Measurements from ENCODE around the gene DMXL2. TPM values are rescaled to one million over a fixed set of nuclear protein-coding genes. Genes with fewer than 3 reads are reported as not detected.
A peak's percentile ranks its signal among the peaks of the same experiment; 100 is the strongest.
"Not testable (repeated sequence)": the region's sequence is repeated elsewhere in the genome, so short reads cannot be mapped to it uniquely, and the experiment has no call there.

The DMXL2 gene
- total RNA-seq, 2 experiments from 2014 or later: 10.0 TPM

DNA sequence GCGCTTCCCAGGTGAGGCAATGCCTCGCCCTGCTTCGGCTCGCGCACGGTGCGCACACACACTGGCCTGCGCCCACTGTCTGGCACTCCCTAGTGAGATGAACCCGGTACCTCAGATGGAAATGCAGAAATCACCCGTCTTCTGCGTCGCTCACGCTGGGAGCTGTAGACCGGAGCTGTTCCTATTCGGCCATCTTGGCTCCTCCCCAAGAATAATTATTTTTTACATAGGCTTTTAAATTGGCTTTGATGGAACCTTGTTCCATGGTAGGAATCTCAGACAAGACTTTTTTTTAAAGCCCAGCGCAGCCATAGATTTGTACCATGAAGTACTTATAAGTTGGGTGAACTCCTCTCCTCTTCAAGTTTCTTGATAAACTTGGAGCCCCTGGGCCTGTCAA lies 199.5 kb downstream of the DMXL2 start:
- CTCF ChIA-PET; H3K27me3 Mint-ChIP-seq (ENCODE audit: low read depth); H3K4me1 Mint-ChIP-seq (ENCODE audit: low read depth); H3K27ac Mint-ChIP-seq; H3K4me3 Mint-ChIP-seq; DNase-seq; H3K9me3 Mint-ChIP-seq; intact Hi-C loops (cut with micrococcal nuclease); H3K36me3 Mint-ChIP-seq (ENCODE audit: low read depth): not testable (repeated sequence)

DNA sequence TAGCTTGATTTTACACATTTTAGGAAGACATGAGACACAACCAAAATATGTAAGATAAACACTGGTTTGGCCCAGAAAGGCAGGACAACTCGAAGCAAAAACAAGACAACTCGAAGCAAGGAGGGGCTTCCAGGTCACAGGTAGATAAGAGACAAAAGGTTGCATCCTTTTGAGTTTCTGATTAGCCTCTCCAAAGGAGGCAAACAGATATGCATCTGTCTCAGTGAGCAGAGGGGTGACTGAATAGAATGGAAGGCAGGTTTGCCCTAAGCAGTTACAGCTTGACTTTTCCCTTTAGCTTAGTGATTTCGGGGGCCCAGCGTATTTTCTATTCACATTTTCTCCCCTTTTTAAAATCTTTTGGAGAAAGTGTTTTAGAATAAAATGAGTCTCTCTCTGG lies 206.4 kb downstream of the DMXL2 start:
- intact Hi-C loops (cut with micrococcal nuclease): no loop called here
- H3K27ac Mint-ChIP-seq: no peak overlapping the region
- CTCF ChIA-PET: interaction anchor here (0.6 kb wide), 1 partner anchor 11 kb away, joined by 3 read pairs; no protein-coding TSS in a partner anchor
- no peaks in the 10 kb centered on the region for H3K27me3 Mint-ChIP-seq (ENCODE audit: low read depth)
- no peak overlapping the region for H3K4me3 Mint-ChIP-seq
- no peaks in the 10 kb centered on the region for H3K4me1 Mint-ChIP-seq (ENCODE audit: low read depth)
- no peak for DNase-seq
- H3K36me3 Mint-ChIP-seq (ENCODE audit: low read depth): no peaks in the 10 kb centered on the region
- H3K9me3 Mint-ChIP-seq: no peaks in the 10 kb centered on the region

DNA sequence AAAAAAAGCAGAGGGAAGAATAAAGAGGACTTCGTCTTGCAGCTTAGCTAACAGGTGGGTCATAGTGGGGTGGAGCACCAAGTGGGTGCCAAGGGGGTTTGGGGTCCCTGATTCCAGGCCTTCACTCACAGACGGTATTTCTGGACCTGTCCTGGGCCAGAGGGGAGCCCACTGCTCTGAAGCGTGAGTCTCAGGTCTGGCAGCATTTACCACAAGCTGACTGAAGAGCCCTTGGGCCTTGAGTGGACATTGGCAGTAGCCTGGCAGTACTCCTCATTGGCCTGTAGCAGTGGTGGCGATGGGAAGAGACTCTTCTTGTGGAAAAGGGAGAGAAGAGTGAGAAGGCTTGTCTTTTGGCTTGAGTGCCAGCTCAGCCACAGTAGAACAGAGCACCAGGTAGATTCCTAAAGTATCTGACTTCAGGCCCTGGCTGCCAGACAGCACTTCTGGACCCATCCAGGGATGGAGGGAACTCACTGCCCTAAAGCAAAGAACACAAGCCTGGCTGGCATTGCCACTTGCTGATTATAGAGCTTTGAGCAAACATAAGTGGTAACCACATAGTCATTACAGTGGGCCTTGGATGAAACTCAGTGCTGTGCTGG lies 208.2 kb downstream of the DMXL2 start:
- no peak for DNase-seq
- H3K27me3 Mint-ChIP-seq (ENCODE audit: low read depth): no peaks in the 10 kb centered on the region
- no peak overlapping the region for H3K4me3 Mint-ChIP-seq
- intact Hi-C loops (cut with micrococcal nuclease): no loop called here
- CTCF ChIA-PET: no interaction called here
- H3K4me1 Mint-ChIP-seq (ENCODE audit: low read depth): no peaks in the 10 kb centered on the region
- H3K27ac Mint-ChIP-seq: no peak overlapping the region
- H3K9me3 Mint-ChIP-seq: no peaks in the 10 kb centered on the region
- no peaks in the 10 kb centered on the region for H3K36me3 Mint-ChIP-seq (ENCODE audit: low read depth)

DNA sequence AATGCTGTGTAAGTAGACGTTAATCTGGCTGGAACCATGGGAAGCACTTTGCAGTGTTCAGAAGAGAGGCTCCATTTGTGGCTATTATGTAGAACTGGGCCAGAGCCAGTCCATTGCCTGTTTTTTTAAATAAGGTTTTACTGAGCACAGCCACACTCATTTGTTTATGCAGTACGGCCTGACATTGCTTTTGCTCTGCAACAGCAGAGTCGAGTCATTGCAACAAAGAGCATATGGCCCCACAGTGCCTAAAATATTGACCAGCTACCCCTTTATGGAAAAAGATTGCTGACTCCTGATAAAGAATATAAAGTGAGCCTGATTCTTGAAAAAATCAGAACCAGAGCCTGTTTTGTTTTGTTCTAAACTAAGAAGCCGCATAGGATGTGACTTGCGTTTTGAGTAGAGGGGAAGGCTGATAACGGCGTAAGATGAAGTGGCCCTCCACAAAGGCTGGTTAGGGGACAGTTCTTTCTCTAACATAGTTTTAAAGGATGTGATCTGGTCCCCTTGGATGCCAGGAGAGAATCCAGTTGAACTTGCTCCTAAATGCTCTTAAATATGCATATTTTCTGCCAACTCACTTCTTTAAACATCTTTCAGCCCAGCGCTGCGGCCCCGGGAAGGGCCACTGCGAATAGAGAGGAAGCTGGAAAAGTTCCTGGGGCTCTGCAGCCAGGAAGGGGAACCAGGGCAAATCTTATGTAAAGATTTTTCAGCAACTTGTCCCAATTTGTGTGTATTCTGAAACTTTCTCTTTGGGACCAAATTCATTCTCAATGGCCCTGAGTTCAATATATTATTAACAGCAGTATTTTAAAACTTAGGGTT lies 216.7 kb downstream of the DMXL2 start:
- CTCF ChIA-PET: interaction anchor here (1.7 kb wide), 1 partner anchor 243 kb away, joined by 9 read pairs; no protein-coding TSS in a partner anchor
- H3K27me3 Mint-ChIP-seq (ENCODE audit: low read depth): peaks cover 18% of the 10 kb centered on the region
- no peaks in the 10 kb centered on the region for H3K4me1 Mint-ChIP-seq (ENCODE audit: low read depth)
- no peaks in the 10 kb centered on the region for H3K36me3 Mint-ChIP-seq (ENCODE audit: low read depth)
- intact Hi-C loops (cut with micrococcal nuclease): no loop called here
- no peak overlapping the region for H3K27ac Mint-ChIP-seq
- H3K9me3 Mint-ChIP-seq: no peaks in the 10 kb centered on the region
- H3K4me3 Mint-ChIP-seq: no peak overlapping the region
- DNase-seq: no peak

DNA sequence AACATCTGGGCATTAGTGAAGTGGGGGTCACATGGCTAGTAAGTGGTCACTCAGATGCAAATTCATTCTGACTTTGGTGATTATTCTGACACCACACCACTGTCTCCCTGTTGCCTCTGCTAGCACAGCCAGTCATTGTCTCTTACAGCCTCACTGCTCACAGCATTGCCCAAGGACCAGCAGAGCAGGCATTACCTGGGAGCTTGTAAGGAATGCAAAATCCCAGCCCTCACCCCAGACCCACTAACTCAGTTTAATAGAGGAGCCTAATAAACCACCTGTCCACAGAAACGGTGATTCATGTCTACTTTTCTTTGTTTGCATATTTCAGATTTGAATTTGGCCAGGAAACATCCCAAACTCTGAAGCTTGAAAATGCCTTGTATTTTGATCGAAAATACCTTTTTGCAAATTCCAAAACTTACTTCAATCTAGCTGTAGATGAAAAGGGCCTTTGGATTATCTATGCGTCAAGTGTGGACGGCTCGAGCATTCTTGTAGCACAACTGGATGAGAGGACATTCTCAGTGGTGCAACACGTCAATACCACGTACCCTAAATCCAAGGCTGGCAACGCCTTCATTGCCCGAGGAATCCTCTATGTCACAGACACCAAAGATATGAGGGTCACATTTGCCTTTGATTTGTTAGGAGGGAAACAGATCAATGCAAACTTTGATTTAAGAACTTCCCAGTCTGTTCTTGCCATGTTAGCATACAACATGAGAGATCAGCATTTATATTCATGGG lies 218.4 kb downstream of the DMXL2 start:
- no peaks in the 10 kb centered on the region for H3K36me3 Mint-ChIP-seq (ENCODE audit: low read depth)
- CTCF ChIA-PET: interaction anchor here (0.6 to 1.4 kb wide), 4 partner anchors 63 to 241 kb away, joined by 3 read pairs; no protein-coding TSS in a partner anchor
- DNase-seq: no peak
- no peak overlapping the region for H3K27ac Mint-ChIP-seq
- H3K27me3 Mint-ChIP-seq (ENCODE audit: low read depth): peaks cover 18% of the 10 kb centered on the region
- no peaks in the 10 kb centered on the region for H3K9me3 Mint-ChIP-seq
- no peak overlapping the region for H3K4me3 Mint-ChIP-seq
- intact Hi-C loops (cut with micrococcal nuclease): loop anchor here (1.0 to 5.0 kb wide), 2 partner anchors 122 to 241 kb away; no protein-coding TSS in a partner anchor
- H3K4me1 Mint-ChIP-seq (ENCODE audit: low read depth): no peaks in the 10 kb centered on the region

DNA sequence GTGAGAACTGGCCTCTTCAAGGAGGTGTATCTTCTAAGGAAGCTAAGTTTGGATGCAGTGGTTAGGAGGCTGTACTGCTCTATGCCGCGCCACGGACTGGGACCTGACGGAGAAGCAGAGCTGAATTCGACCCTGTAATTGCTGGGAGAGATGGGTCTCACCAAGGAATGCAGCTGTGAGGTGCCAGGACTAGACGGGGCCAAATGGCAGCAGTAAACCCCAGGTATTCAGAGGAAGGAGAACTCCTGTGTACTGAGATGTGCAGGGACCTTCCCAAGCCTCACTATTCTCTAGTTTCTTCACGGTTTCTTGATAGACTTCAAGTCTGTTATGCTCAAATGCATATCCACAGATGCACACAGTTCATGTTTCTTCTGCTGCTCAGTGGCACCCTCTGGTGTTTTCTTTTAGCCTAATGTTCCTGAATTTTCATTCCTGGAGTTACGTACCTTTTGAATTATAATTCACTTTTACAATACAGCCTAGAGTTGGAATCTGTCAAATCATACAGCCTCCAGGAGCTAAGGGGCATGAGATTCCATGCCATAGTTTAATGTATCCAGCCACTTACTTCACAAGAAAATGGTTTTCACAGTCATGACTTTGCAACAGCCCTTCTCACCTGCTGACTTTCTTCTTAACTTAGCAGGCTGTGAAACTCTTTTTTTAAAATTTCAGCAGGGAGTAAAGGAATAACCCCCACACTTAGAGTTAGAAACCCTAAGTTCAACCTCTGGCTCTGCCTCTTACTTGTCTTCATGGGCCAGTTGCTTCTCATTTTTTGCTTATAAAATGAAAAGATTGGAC lies 219.3 kb downstream of the DMXL2 start:
- intact Hi-C loops (cut with micrococcal nuclease): loop anchor here (1.0 to 5.0 kb wide), 2 partner anchors 121 to 240 kb away; no protein-coding TSS in a partner anchor
- H3K9me3 Mint-ChIP-seq: no peaks in the 10 kb centered on the region
- H3K36me3 Mint-ChIP-seq (ENCODE audit: low read depth): no peaks in the 10 kb centered on the region
- H3K27me3 Mint-ChIP-seq (ENCODE audit: low read depth): peaks cover 18% of the 10 kb centered on the region
- DNase-seq: no peak
- H3K4me1 Mint-ChIP-seq (ENCODE audit: low read depth): no peaks in the 10 kb centered on the region
- CTCF ChIA-PET: interaction anchor here (0.6 to 1.4 kb wide), 5 partner anchors 19 to 240 kb away, joined by 3 read pairs; no protein-coding TSS in a partner anchor
- H3K27ac Mint-ChIP-seq: no peak overlapping the region
- no peak overlapping the region for H3K4me3 Mint-ChIP-seq

DNA sequence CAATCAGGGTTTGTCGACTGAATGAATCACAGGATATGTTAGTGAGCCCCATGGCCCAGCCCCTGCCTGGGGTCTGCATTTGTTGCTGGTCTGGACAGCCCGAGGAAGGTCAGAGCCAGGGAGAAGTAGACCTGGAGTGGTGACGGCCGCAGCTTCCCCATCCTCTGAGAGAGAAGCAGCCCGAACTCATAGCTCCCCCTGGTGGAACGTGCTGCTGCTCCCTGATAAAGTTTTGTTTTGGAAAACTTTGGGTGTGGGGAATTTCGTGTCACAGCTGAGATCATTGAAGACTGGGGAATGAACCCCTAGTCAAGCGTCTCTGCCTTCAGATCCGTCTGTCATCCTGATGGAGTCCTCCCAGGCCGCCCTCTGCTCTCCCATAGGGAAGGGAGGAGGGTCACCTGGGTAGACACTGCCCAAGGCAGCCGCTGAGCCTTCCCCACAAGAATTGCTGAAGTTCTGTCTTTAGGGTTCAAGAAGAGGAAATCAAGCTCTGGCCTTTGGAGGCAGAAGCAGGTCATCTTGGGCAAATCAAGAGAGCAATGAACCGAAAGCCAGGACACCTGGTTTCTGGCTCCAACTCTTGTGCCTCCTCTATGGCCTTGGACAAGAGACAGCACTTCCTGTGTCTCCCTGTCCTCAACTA lies 220.6 kb downstream of the DMXL2 start:
- intact Hi-C loops (cut with micrococcal nuclease): loop anchor here (5.0 kb wide), 1 partner anchor 120 kb away; no protein-coding TSS in a partner anchor
- no peak overlapping the region for H3K27ac Mint-ChIP-seq
- H3K4me3 Mint-ChIP-seq: no peak overlapping the region
- CTCF ChIA-PET: interaction anchor here (0.6 to 4.0 kb wide), 7 partner anchors 18 to 239 kb away, joined by 3 to 20 read pairs (median 3); no protein-coding TSS in a partner anchor
- peaks cover 15% of the 10 kb centered on the region for H3K27me3 Mint-ChIP-seq (ENCODE audit: low read depth)
- no peaks in the 10 kb centered on the region for H3K9me3 Mint-ChIP-seq
- no peaks in the 10 kb centered on the region for H3K36me3 Mint-ChIP-seq (ENCODE audit: low read depth)
- peak; percentile 7 for DNase-seq
- H3K4me1 Mint-ChIP-seq (ENCODE audit: low read depth): no peaks in the 10 kb centered on the region

DNA sequence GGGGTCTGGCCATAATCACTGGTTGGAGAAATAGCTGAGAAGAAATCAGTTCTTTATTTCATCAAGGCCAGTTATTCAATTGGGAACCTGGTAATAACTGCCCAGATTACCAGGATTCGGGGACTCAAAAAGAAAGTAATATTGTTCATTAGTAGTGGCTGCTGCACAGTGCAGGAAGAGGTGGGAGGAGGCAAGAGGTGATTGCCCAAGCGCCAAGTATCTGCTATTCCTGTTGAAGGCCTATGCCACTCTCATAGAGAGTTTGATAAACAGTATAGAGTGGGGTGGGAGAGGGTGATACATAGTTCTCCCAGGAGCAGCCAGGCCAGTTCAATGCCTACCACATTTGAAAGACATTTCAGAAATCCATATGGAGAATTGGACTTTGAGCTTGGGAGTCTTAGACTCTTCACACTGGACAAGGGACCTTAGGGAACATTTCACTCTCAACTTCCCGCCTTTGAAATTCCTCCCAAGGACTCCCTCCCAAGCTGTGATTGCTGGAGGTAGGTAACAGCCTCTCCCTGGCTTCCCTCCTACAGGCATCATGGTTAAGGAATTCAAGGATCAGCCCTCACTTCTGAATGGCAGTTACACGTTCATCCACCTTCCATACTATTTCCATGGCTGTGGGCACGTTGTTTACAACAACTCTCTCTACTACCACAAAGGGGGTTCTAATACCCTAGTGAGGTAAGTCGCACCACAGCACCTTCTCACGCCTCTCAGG lies 221.4 kb downstream of the DMXL2 start:
- H3K27ac Mint-ChIP-seq: no peak overlapping the region
- H3K27me3 Mint-ChIP-seq (ENCODE audit: low read depth): peaks cover 15% of the 10 kb centered on the region
- no peaks in the 10 kb centered on the region for H3K4me1 Mint-ChIP-seq (ENCODE audit: low read depth)
- intact Hi-C loops (cut with micrococcal nuclease): loop anchor here (5.0 kb wide), 1 partner anchor 119 kb away; no protein-coding TSS in a partner anchor
- no peak overlapping the region for H3K4me3 Mint-ChIP-seq
- no peaks in the 10 kb centered on the region for H3K36me3 Mint-ChIP-seq (ENCODE audit: low read depth)
- CTCF ChIA-PET: interaction anchor here (0.6 to 4.0 kb wide), 6 partner anchors 31 to 238 kb away, joined by 3 to 20 read pairs (median 4); no protein-coding TSS in a partner anchor
- no peak for DNase-seq
- no peaks in the 10 kb centered on the region for H3K9me3 Mint-ChIP-seq

DNA sequence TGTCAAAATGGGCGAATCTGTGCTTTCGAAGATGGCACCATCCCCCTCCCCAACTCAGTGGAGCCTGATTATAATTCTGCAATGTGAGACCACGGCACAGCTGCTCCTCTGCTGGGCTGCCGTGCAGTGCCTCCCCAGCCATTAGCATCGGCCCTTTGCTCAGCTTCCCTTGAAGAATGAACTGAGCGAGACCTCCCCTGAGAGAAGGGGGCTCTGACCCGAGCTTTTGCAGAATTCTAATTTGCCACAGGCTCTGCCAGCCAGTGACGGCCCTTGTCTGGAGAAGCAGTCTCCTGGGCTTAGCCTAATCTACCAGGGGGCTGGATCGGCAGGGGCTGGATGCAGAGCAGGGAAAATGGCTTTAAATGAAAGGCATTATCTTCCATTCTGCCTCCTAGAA lies 223.9 kb downstream of the DMXL2 start:
- peaks cover 3% of the 10 kb centered on the region for H3K27me3 Mint-ChIP-seq (ENCODE audit: low read depth)
- no peak for DNase-seq
- no peak overlapping the region for H3K4me3 Mint-ChIP-seq
- no peaks in the 10 kb centered on the region for H3K9me3 Mint-ChIP-seq
- H3K4me1 Mint-ChIP-seq (ENCODE audit: low read depth): no peaks in the 10 kb centered on the region
- no peaks in the 10 kb centered on the region for H3K36me3 Mint-ChIP-seq (ENCODE audit: low read depth)
- CTCF ChIA-PET: interaction anchor here (4.0 kb wide), 1 partner anchor 236 kb away, joined by 20 read pairs; no protein-coding TSS in a partner anchor
- no peak overlapping the region for H3K27ac Mint-ChIP-seq
- intact Hi-C loops (cut with micrococcal nuclease): no loop called here

Data from activated naive CD4-positive, alpha-beta T cell treated with anti-CD3 and anti-CD28 coated beads for 36 hours (primary cell).